GM19397 (cell line): ENCODE results near the gene SFTPB.
"Not testable (repeated sequence)": the region's sequence is repeated elsewhere in the genome, so short reads cannot be mapped to it uniquely, and the experiment has no call there.

Experiments used
- ATAC-seq: cut with Tn5 transposase; IDR thresholded peaks from one replicate; pipeline ENCODE4 v1.9.1; 2021; ENCODE audit warnings: mild to moderate bottlenecking, moderate library complexity; ENCODE audit not compliant: unreplicated experiment

Gene SFTPB

GRCh38 chr2:85660301-85660700 lies 7.7 kb downstream of the SFTPB start:
- ATAC-seq: not testable (repeated sequence)

- ATAC-seq: no peak
Measured at GRCh38 chr2:85659324-85659981, 8.5 kb downstream of the SFTPB start.

GRCh38 chr2:85657399-85657798 lies 10.6 kb downstream of the SFTPB start:
- ATAC-seq: not testable (repeated sequence)

GRCh38 chr2:85656468-85656867 lies 11.5 kb downstream of the SFTPB start:
- no peak for ATAC-seq

GRCh38 chr2:85655961-85656417 lies 12.0 kb downstream of the SFTPB start:
- no peak for ATAC-seq

- no peak for ATAC-seq
Measured at GRCh38 chr2:85653996-85654395, 14.0 kb downstream of the SFTPB start.

GRCh38 chr2:85652056-85652455 lies 15.9 kb downstream of the SFTPB start:
- ATAC-seq: no peak

- no peak for ATAC-seq
Measured at GRCh38 chr2:85651097-85651496, 16.9 kb downstream of the SFTPB start.

GRCh38 chr2:85650456-85650855 lies 17.5 kb downstream of the SFTPB start:
- no peak for ATAC-seq

GRCh38 chr2:85649201-85650190 lies 18.5 kb downstream of the SFTPB start:
- no peak for ATAC-seq

GRCh38 chr2:85648619-85649018 lies 19.4 kb downstream of the SFTPB start:
- no peak for ATAC-seq

- ATAC-seq: peak; percentile 62
Measured at GRCh38 chr2:85647823-85648526, 20.0 kb downstream of the SFTPB start.

GRCh38 chr2:85646166-85646565 lies 21.8 kb downstream of the SFTPB start:
- ATAC-seq: no peak

- ATAC-seq: no peak
Measured at GRCh38 chr2:85644909-85645308, 23.1 kb downstream of the SFTPB start.

GRCh38 chr2:85642725-85643124 lies 25.3 kb downstream of the SFTPB start:
- no peak for ATAC-seq

GRCh38 chr2:85635636-85636035 lies 32.4 kb downstream of the SFTPB start:
- ATAC-seq: no peak

GRCh38 chr2:85635011-85635410 lies 33.0 kb downstream of the SFTPB start:
- no peak for ATAC-seq

- no peak for ATAC-seq
Measured at GRCh38 chr2:85631316-85631715, 36.7 kb downstream of the SFTPB start.

- ATAC-seq: peak; percentile 61
Measured at GRCh38 chr2:85628658-85629057, 39.3 kb downstream of the SFTPB start.

GRCh38 chr2:85623991-85624390 lies 44.0 kb downstream of the SFTPB start:
- no peak for ATAC-seq

- no peak for ATAC-seq
Measured at GRCh38 chr2:85621338-85621737, 46.7 kb downstream of the SFTPB start.
